Upper lobe of left lung (tissue), 4 donors: ENCODE data around the gene GULP1.

Experiments used
- POLR2A ChIP-seq, 4 donors: fragments of 450-650 bp; IDR thresholded peaks; one replicate each; pipeline ENCODE4 v1.5.1; 2016 to 2017; ENCODE audit warnings: antibody characterized with exemption in 4 of 4, mild to moderate bottlenecking in 2 of 4
- POLR2AphosphoS5 ChIP-seq, 2 donors: sonication (generic); formaldehyde crosslinking; IDR thresholded peaks; one replicate each; pipeline ENCODE4 v1.5.1; 2017; ENCODE audit warnings: antibody characterized with exemption in 2 of 2
- TF ChIP-seq, protein P1 (sequence below), 6 experiments: fragments of 450-650 bp in 4 of 6; fragments of 200-600 bp in 2 of 6; sonication (generic) in 2 of 6; IDR thresholded peaks; one replicate each; pipeline ENCODE4 v1.5.1; 2016 to 2019; ENCODE audit warnings: antibody characterized with exemption in 6 of 6

DNA sequence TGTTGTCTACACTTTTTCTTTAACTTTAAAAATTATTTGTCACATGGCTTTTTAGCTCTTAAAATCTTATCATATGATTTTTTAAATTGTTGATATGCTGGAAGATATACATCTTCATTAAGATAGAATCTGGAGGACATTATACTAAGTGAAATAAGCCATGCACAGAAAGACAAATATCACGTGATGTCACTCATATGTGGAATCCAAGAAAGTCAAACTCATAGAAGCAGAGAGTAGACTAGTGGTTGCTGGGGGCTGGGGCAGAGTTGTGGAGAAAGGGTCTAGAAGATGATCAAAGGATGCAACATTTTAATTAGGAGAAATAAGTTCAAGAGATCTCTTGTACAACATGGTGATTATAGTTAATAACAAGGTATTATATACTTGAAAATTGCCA, 280.9 kb downstream of the GULP1 start:
- TF ChIP-seq, protein P1, sequence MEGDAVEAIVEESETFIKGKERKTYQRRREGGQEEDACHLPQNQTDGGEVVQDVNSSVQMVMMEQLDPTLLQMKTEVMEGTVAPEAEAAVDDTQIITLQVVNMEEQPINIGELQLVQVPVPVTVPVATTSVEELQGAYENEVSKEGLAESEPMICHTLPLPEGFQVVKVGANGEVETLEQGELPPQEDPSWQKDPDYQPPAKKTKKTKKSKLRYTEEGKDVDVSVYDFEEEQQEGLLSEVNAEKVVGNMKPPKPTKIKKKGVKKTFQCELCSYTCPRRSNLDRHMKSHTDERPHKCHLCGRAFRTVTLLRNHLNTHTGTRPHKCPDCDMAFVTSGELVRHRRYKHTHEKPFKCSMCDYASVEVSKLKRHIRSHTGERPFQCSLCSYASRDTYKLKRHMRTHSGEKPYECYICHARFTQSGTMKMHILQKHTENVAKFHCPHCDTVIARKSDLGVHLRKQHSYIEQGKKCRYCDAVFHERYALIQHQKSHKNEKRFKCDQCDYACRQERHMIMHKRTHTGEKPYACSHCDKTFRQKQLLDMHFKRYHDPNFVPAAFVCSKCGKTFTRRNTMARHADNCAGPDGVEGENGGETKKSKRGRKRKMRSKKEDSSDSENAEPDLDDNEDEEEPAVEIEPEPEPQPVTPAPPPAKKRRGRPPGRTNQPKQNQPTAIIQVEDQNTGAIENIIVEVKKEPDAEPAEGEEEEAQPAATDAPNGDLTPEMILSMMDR (IDR thresholded peaks at IDR 0.05): no peak
- TF ChIP-seq POLR2AphosphoS5 (IDR thresholded peaks at IDR 0.05) (no peak), POLR2A (IDR thresholded peaks at IDR 0.05) (no peak)
